ENCODE measurements around the gene RYR3.
"Not testable (repeated sequence)": the region's sequence is repeated elsewhere in the genome, so short reads cannot be mapped to it uniquely, and the experiment has no call there.

Gene RYR3

GRCh38 chr15:33565094-33565493 is 254.3 kb downstream of the RYR3 start:
- Histone ChIP-seq H2BK5ac (ENCODE audit: low read length) (no peak overlapping the region), H3K14ac (ENCODE audit: low read length) (no peak overlapping the region), H3K23ac (ENCODE audit: low read depth, low read length, poor library complexity) (no peak overlapping the region), H3K18ac (ENCODE audit: low read length) (no peak overlapping the region), H3K9ac (ENCODE audit: low read depth, low read length, poor library complexity) (no peak overlapping the region), H3K27me3 (ENCODE audit: control insufficient read depth in 3 of 3, insufficient read depth in 3 of 3, low read depth in 1 of 3, low read length in 3 of 3) (no peaks in the 10 kb centered on the region), H2BK12ac (ENCODE audit: low read length) (no peak overlapping the region), H3K4me3 (ENCODE audit: low read length in 2 of 2) (no peak overlapping the region), H2BK120ac (ENCODE audit: low read depth, low read length) (no peak overlapping the region), H3K4ac (ENCODE audit: low read length) (no peak overlapping the region), H3K4me2 (ENCODE audit: insufficient read depth, low read length, poor library complexity, severe bottlenecking) (no peak overlapping the region), H2BK15ac (ENCODE audit: low read length) (no peak overlapping the region), H4K8ac (ENCODE audit: low read depth, low read length) (no peak overlapping the region), H3K27ac (replicated peaks; ENCODE audit: low read length) (no peak overlapping the region), H2AK5ac (ENCODE audit: low read depth, low read length) (no peak overlapping the region), H3K4me1 (ENCODE audit: control insufficient read depth in 2 of 2, insufficient read depth in 1 of 2, low read depth in 1 of 2, low read length in 2 of 2) (no peaks in the 10 kb centered on the region), H2AFZ (ENCODE audit: low read length) (no peak overlapping the region), H4K91ac (ENCODE audit: low read depth, low read length, poor library complexity) (no peak overlapping the region), H3K9me3 (replicated peaks in 1 of 2; ENCODE audit: control insufficient read depth in 2 of 2, insufficient read depth in 1 of 2, low read depth in 1 of 2, low read length in 2 of 2) (no peaks in the 10 kb centered on the region), H3K36me3 (replicated peaks in 1 of 2; ENCODE audit: control insufficient read depth in 2 of 2, insufficient read depth in 2 of 2, low read length in 2 of 2) (no peaks in the 10 kb centered on the region), H3K79me1 (ENCODE audit: low read depth, low read length) (no peaks in the 10 kb centered on the region)
- WGBS, 2 donors (ENCODE audit: extremely low coverage in 2 of 2, insufficient read length in 2 of 2, insufficient replicate concordance in 1 of 2): no CpG with 5 or more reads among the region's 3 CpGs
- no peak for DNase-seq (ENCODE audit: low spot score)

- no peak overlapping the region for H2BK15ac ChIP-seq (ENCODE audit: low read length)
- H3K4ac ChIP-seq (ENCODE audit: low read length): no peak overlapping the region
- no peak overlapping the region for H4K91ac ChIP-seq (ENCODE audit: low read depth, low read length, poor library complexity)
- no peak overlapping the region for H2BK5ac ChIP-seq (ENCODE audit: low read length)
- no peaks in the 10 kb centered on the region for H3K36me3 ChIP-seq (replicated peaks in 1 of 2; ENCODE audit: control insufficient read depth in 2 of 2, insufficient read depth in 2 of 2, low read length in 2 of 2)
- no peak overlapping the region for H3K4me2 ChIP-seq (ENCODE audit: insufficient read depth, low read length, poor library complexity, severe bottlenecking)
- H3K9me3 ChIP-seq (replicated peaks in 1 of 2; ENCODE audit: control insufficient read depth in 2 of 2, insufficient read depth in 1 of 2, low read depth in 1 of 2, low read length in 2 of 2): no peaks in the 10 kb centered on the region
- H3K27me3 ChIP-seq (ENCODE audit: control insufficient read depth in 3 of 3, insufficient read depth in 3 of 3, low read depth in 1 of 3, low read length in 3 of 3): no peaks in the 10 kb centered on the region
- H2BK120ac ChIP-seq (ENCODE audit: low read depth, low read length): no peak overlapping the region
- DNase-seq (ENCODE audit: low spot score): no peak
- no peak overlapping the region for H2AK5ac ChIP-seq (ENCODE audit: low read depth, low read length)
- H3K23ac ChIP-seq (ENCODE audit: low read depth, low read length, poor library complexity): no peak overlapping the region
- no peak overlapping the region for H3K9ac ChIP-seq (ENCODE audit: low read depth, low read length, poor library complexity)
- H4K8ac ChIP-seq (ENCODE audit: low read depth, low read length): no peak overlapping the region
- H2BK12ac ChIP-seq (ENCODE audit: low read length): no peak overlapping the region
- H2AFZ ChIP-seq (ENCODE audit: low read length): no peak overlapping the region
- H3K4me1 ChIP-seq (ENCODE audit: control insufficient read depth in 2 of 2, insufficient read depth in 1 of 2, low read depth in 1 of 2, low read length in 2 of 2): no peaks in the 10 kb centered on the region
- H3K14ac ChIP-seq (ENCODE audit: low read length): no peak overlapping the region
- no peak overlapping the region for H3K18ac ChIP-seq (ENCODE audit: low read length)
- no peaks in the 10 kb centered on the region for H3K79me1 ChIP-seq (ENCODE audit: low read depth, low read length)
- no peak overlapping the region for H3K4me3 ChIP-seq (ENCODE audit: low read length in 2 of 2)
- no peak overlapping the region for H3K27ac ChIP-seq (replicated peaks; ENCODE audit: low read length)
Observed at GRCh38 chr15:33567652-33568051, 256.9 kb downstream of the RYR3 start.

GRCh38 chr15:33569036-33569435 is 258.3 kb downstream of the RYR3 start:
- no peak overlapping the region for H3K14ac ChIP-seq (ENCODE audit: low read length)
- no peak overlapping the region for H3K27ac ChIP-seq (replicated peaks; ENCODE audit: low read length)
- no peak overlapping the region for H2BK5ac ChIP-seq (ENCODE audit: low read length)
- no peak overlapping the region for H2BK12ac ChIP-seq (ENCODE audit: low read length)
- no peak overlapping the region for H3K23ac ChIP-seq (ENCODE audit: low read depth, low read length, poor library complexity)
- H4K8ac ChIP-seq (ENCODE audit: low read depth, low read length): no peak overlapping the region
- no peak overlapping the region for H2BK15ac ChIP-seq (ENCODE audit: low read length)
- no peak overlapping the region for H3K4me3 ChIP-seq (ENCODE audit: low read length in 2 of 2)
- no peak overlapping the region for H2AK5ac ChIP-seq (ENCODE audit: low read depth, low read length)
- no peaks in the 10 kb centered on the region for H3K79me1 ChIP-seq (ENCODE audit: low read depth, low read length)
- H2AFZ ChIP-seq (ENCODE audit: low read length): no peak overlapping the region
- H3K36me3 ChIP-seq (replicated peaks in 1 of 2; ENCODE audit: control insufficient read depth in 2 of 2, insufficient read depth in 2 of 2, low read length in 2 of 2): no peaks in the 10 kb centered on the region
- H4K91ac ChIP-seq (ENCODE audit: low read depth, low read length, poor library complexity): no peak overlapping the region
- no peak overlapping the region for H3K18ac ChIP-seq (ENCODE audit: low read length)
- H3K4me2 ChIP-seq (ENCODE audit: insufficient read depth, low read length, poor library complexity, severe bottlenecking): no peak overlapping the region
- DNase-seq (ENCODE audit: low spot score): no peak
- H2BK120ac ChIP-seq (ENCODE audit: low read depth, low read length): no peak overlapping the region
- WGBS, 2 donors (ENCODE audit: extremely low coverage in 2 of 2, insufficient read length in 2 of 2, insufficient replicate concordance in 1 of 2): no CpG with 5 or more reads among the region's 1 CpG
- no peak overlapping the region for H3K9ac ChIP-seq (ENCODE audit: low read depth, low read length, poor library complexity)
- H3K27me3 ChIP-seq (ENCODE audit: control insufficient read depth in 3 of 3, insufficient read depth in 3 of 3, low read depth in 1 of 3, low read length in 3 of 3): no peaks in the 10 kb centered on the region
- no peaks in the 10 kb centered on the region for H3K4me1 ChIP-seq (ENCODE audit: control insufficient read depth in 2 of 2, insufficient read depth in 1 of 2, low read depth in 1 of 2, low read length in 2 of 2)
- H3K9me3 ChIP-seq (replicated peaks in 1 of 2; ENCODE audit: control insufficient read depth in 2 of 2, insufficient read depth in 1 of 2, low read depth in 1 of 2, low read length in 2 of 2): no peaks in the 10 kb centered on the region
- no peak overlapping the region for H3K4ac ChIP-seq (ENCODE audit: low read length)

- no CpG with 5 or more reads among the region's 2 CpGs for WGBS, 2 donors (ENCODE audit: extremely low coverage in 2 of 2, insufficient read length in 2 of 2, insufficient replicate concordance in 1 of 2)
- H2AK5ac ChIP-seq (ENCODE audit: low read depth, low read length); H2BK120ac ChIP-seq (ENCODE audit: low read depth, low read length); H3K9ac ChIP-seq (ENCODE audit: low read depth, low read length, poor library complexity); H4K8ac ChIP-seq (ENCODE audit: low read depth, low read length); H3K14ac ChIP-seq (ENCODE audit: low read length); DNase-seq (ENCODE audit: low spot score); H3K18ac ChIP-seq (ENCODE audit: low read length); H2BK15ac ChIP-seq (ENCODE audit: low read length); H3K79me1 ChIP-seq (ENCODE audit: low read depth, low read length); H4K91ac ChIP-seq (ENCODE audit: low read depth, low read length, poor library complexity); H2BK5ac ChIP-seq (ENCODE audit: low read length); H3K4ac ChIP-seq (ENCODE audit: low read length); H3K27ac ChIP-seq (replicated peaks; ENCODE audit: low read length); H3K4me1 ChIP-seq (ENCODE audit: control insufficient read depth in 2 of 2, insufficient read depth in 1 of 2, low read depth in 1 of 2, low read length in 2 of 2); H3K23ac ChIP-seq (ENCODE audit: low read depth, low read length, poor library complexity); H3K4me2 ChIP-seq (ENCODE audit: insufficient read depth, low read length, poor library complexity, severe bottlenecking); H3K27me3 ChIP-seq (ENCODE audit: control insufficient read depth in 3 of 3, insufficient read depth in 3 of 3, low read depth in 1 of 3, low read length in 3 of 3); H3K4me3 ChIP-seq (ENCODE audit: low read length in 2 of 2); H2AFZ ChIP-seq (ENCODE audit: low read length); H3K9me3 ChIP-seq (replicated peaks in 1 of 2; ENCODE audit: control insufficient read depth in 2 of 2, insufficient read depth in 1 of 2, low read depth in 1 of 2, low read length in 2 of 2); H3K36me3 ChIP-seq (replicated peaks in 1 of 2; ENCODE audit: control insufficient read depth in 2 of 2, insufficient read depth in 2 of 2, low read length in 2 of 2); H2BK12ac ChIP-seq (ENCODE audit: low read length): not testable (repeated sequence)
Observed at GRCh38 chr15:33577911-33578310, 267.1 kb downstream of the RYR3 start.

Measured in neuronal stem cell (in vitro differentiated cells).